Thymus (tissue), 11 donors: ENCODE measurements around the gene DUSP23. TPM values are rescaled to one million over a fixed set of nuclear protein-coding genes. Genes with fewer than 3 reads are reported as not detected.
A peak's percentile ranks its signal among the peaks of the same experiment; 100 is the strongest.

Experiments
- DNase-seq, 9 donors: peaks; one replicate each; pipeline ENCODE4 v3.0.0-alpha.2; 2013; ENCODE audit warnings: low spot score in 9 of 9, low read depth in 6 of 9, missing footprints in 1 of 9
- H3K27ac ChIP-seq, 2 donors: one replicate each; pipeline ENCODE4 v1.5.1; 2013; ENCODE audit warnings: control low read depth in 1 of 2, low read depth in 1 of 2, low read length in 1 of 2, mild to moderate bottlenecking in 1 of 2, moderate library complexity in 1 of 2
- H3K27me3 ChIP-seq, 2 donors: one replicate each; pipeline ENCODE4 v1.5.1; 2013; ENCODE audit warnings: low read length in 1 of 2; ENCODE audit not compliant: control insufficient read depth in 2 of 2, insufficient read depth in 1 of 2
- H3K36me3 ChIP-seq, 2 donors: one replicate each; pipeline ENCODE4 v1.5.1; 2013; ENCODE audit warnings: low read length in 1 of 2, mild to moderate bottlenecking in 1 of 2, moderate library complexity in 1 of 2; ENCODE audit not compliant: control insufficient read depth in 2 of 2, insufficient read depth in 2 of 2
- H3K4me1 ChIP-seq, 2 donors: one replicate each; pipeline ENCODE4 v1.5.1; 2013; ENCODE audit warnings: low read length in 2 of 2; ENCODE audit not compliant: control insufficient read depth in 2 of 2, insufficient read depth in 2 of 2
- H3K4me3 ChIP-seq, 2 donors: one replicate each; pipeline ENCODE4 v1.5.1; 2013; ENCODE audit warnings: low read length in 2 of 2, control low read depth in 1 of 2, mild to moderate bottlenecking in 1 of 2
- H3K9me3 ChIP-seq, 2 donors: one replicate each; pipeline ENCODE4 v1.5.1; 2013; ENCODE audit warnings: low read length in 1 of 2, mild to moderate bottlenecking in 1 of 2; ENCODE audit not compliant: control insufficient read depth in 2 of 2, insufficient read depth in 1 of 2
- WGBS: extraction: QIAGEN DNeasy Blood & Tissue Kit; methylation state at CpG from one replicate; pipeline ENCODE4 v1.1.7; 2013; 5-methylcytosine and 5-hydroxymethylcytosine counted together
- polyA plus RNA-seq: library from polyadenylated mRNA; stranded (reverse); fragments of 200-250 nt; gene quantifications from one replicate; pipeline ENCODE4 v1.2.3, GENCODE V29; 2013
- total RNA-seq: library from RNA; stranded (reverse); fragments of 120-200 nt; gene quantifications from one replicate; pipeline ENCODE4 v1.2.4, GENCODE V29; 2013
- donor health status: healthy.

DUSP23 gene
- total and polyA plus RNA-seq, 2 donors: 24.3 to 162 TPM

GRCh38 chr1:159751031-159751430 lies 29.7 kb upstream of the DUSP23 start:
- H3K27me3 ChIP-seq: no peaks in the 10 kb centered on the region
- no peaks in the 10 kb centered on the region for H3K9me3 ChIP-seq
- no peaks in the 10 kb centered on the region for H3K36me3 ChIP-seq
- DNase-seq: no peak
- no peak overlapping the region for H3K27ac ChIP-seq
- no peaks in the 10 kb centered on the region for H3K4me1 ChIP-seq
- no peak overlapping the region for H3K4me3 ChIP-seq

- DNase-seq: no peak
- Histone ChIP-seq H3K27me3 (no peaks in the 10 kb centered on the region), H3K4me3 (no peak overlapping the region), H3K27ac (peak overlapping the region in 1 of 2 donors; percentile 33), H3K36me3 (no peaks in the 10 kb centered on the region), H3K9me3 (no peaks in the 10 kb centered on the region), H3K4me1 (no peaks in the 10 kb centered on the region)
- 93% methylated on average over 4 of the region's 4 CpGs for WGBS
Measured at GRCh38 chr1:159752135-159752580, 28.6 kb upstream of the DUSP23 start.

- Histone ChIP-seq H3K9me3 (no peaks in the 10 kb centered on the region), H3K4me3 (no peak overlapping the region), H3K27me3 (no peaks in the 10 kb centered on the region), H3K36me3 (no peaks in the 10 kb centered on the region), H3K27ac (no peak overlapping the region), H3K4me1 (no peaks in the 10 kb centered on the region)
- DNase-seq: no peak
- 95% methylated on average over 4 of the region's 4 CpGs for WGBS
Measured at GRCh38 chr1:159753386-159753785, 27.4 kb upstream of the DUSP23 start.

- Histone ChIP-seq H3K27ac (no peak overlapping the region), H3K4me3 (no peak overlapping the region), H3K4me1 (no peaks in the 10 kb centered on the region), H3K36me3 (no peaks in the 10 kb centered on the region), H3K27me3 (no peaks in the 10 kb centered on the region), H3K9me3 (no peaks in the 10 kb centered on the region)
- no peak for DNase-seq
- 87% methylated on average over 3 of the region's 3 CpGs for WGBS
Measured at GRCh38 chr1:159755451-159756007, 25.2 kb upstream of the DUSP23 start.

- Histone ChIP-seq H3K36me3 (no peaks in the 10 kb centered on the region), H3K9me3 (no peaks in the 10 kb centered on the region), H3K27ac (no peak overlapping the region), H3K4me1 (no peaks in the 10 kb centered on the region), H3K4me3 (no peak overlapping the region), H3K27me3 (no peaks in the 10 kb centered on the region)
- DNase-seq: no peak
Measured at GRCh38 chr1:159756397-159756796, 24.4 kb upstream of the DUSP23 start.

GRCh38 chr1:159763686-159764085 lies 17.1 kb upstream of the DUSP23 start:
- Histone ChIP-seq H3K27ac (no peak overlapping the region), H3K36me3 (no peaks in the 10 kb centered on the region), H3K4me3 (no peak overlapping the region), H3K27me3 (no peaks in the 10 kb centered on the region), H3K9me3 (no peaks in the 10 kb centered on the region), H3K4me1 (no peaks in the 10 kb centered on the region)
- no peak for DNase-seq
- WGBS: 29% methylated on average over 1 of the region's 1 CpG

- WGBS: 99% methylated on average over 3 of the region's 3 CpGs
- Histone ChIP-seq H3K4me3 (no peak overlapping the region), H3K9me3 (no peaks in the 10 kb centered on the region), H3K27me3 (no peaks in the 10 kb centered on the region), H3K27ac (no peak overlapping the region), H3K36me3 (no peaks in the 10 kb centered on the region), H3K4me1 (no peaks in the 10 kb centered on the region)
- DNase-seq: no peak
Measured at GRCh38 chr1:159765806-159766205, 15.0 kb upstream of the DUSP23 start.

GRCh38 chr1:159771127-159771895 lies 9.5 kb upstream of the DUSP23 start:
- no peak for DNase-seq
- H3K9me3 ChIP-seq: no peaks in the 10 kb centered on the region
- WGBS: 99% methylated on average over 2 of the region's 2 CpGs
- peaks cover 0 to 3% of the 10 kb centered on the region in 2 donors for H3K27me3 ChIP-seq
- H3K27ac ChIP-seq: no peak overlapping the region
- no peaks in the 10 kb centered on the region for H3K4me1 ChIP-seq
- no peaks in the 10 kb centered on the region for H3K36me3 ChIP-seq
- H3K4me3 ChIP-seq: no peak overlapping the region

GRCh38 chr1:159774465-159774864 lies 6.3 kb upstream of the DUSP23 start:
- Histone ChIP-seq H3K36me3 (no peaks in the 10 kb centered on the region), H3K4me3 (no peak overlapping the region), H3K27me3 (peaks cover 0 to 5% of the 10 kb centered on the region in 2 donors), H3K9me3 (no peaks in the 10 kb centered on the region), H3K4me1 (no peaks in the 10 kb centered on the region), H3K27ac (no peak overlapping the region)
- 93% methylated on average over 2 of the region's 2 CpGs for WGBS
- no peak for DNase-seq
